H1 (cell line): ENCODE results near the gene ITIH4. TPM values are rescaled to one million over a fixed set of nuclear protein-coding genes. Genes with fewer than 3 reads are reported as not detected.

Source experiments
- CTCF ChIA-PET: fragments of 300-600 bp; sonication (Branson Sonifier 250); formaldehyde crosslinking; loops from one replicate; lab custom pipeline; 2021; ENCODE audit not compliant: partially characterized antibody; lab: Charles Lee
- POLR2A ChIA-PET: fragments of 300-600 bp; sonication (Branson Sonifier 250); formaldehyde crosslinking; loops from one replicate; lab custom pipeline; 2021; ENCODE audit warnings: inconsistent platforms; ENCODE audit not compliant: partially characterized antibody; lab: Charles Lee
- DNase-seq, 2 experiments: peaks; one replicate each; pipeline versions ENCODE4 v3.0.0 to v3.0.0-alpha.2; 2010 to 2022; ENCODE audit warnings: low spot score in 2 of 2, low read depth in 1 of 2, mixed read lengths in 1 of 2
- FAIRE-seq: peaks from 2 replicates; lab custom pipeline; 2011; peaks lifted over from hg19 to GRCh38; lab: Jason Lieb, UNC
- H2AFZ ChIP-seq: 2 replicates; pipeline ENCODE4 v1.8.1; 2012; ENCODE audit warnings: low read length, inconsistent platforms
- H2AK5ac ChIP-seq: 2 replicates; pipeline ENCODE4 v1.6.1; 2013; ENCODE audit warnings: low read depth, low read length
- H2BK120ac ChIP-seq: replicated peaks from 2 replicates; pipeline ENCODE3; 2013; ENCODE audit warnings: low read depth, low read length, inconsistent platforms
- H2BK12ac ChIP-seq: 2 replicates; pipeline ENCODE4 v1.6.1; 2013; ENCODE audit warnings: low read depth, low read length
- H2BK15ac ChIP-seq: 2 replicates; pipeline ENCODE4 v1.6.1; 2013; ENCODE audit warnings: low read length
- H2BK20ac ChIP-seq: 2 replicates; pipeline ENCODE4 v1.6.1; 2013; ENCODE audit warnings: low read length
- H2BK5ac ChIP-seq: 2 replicates; pipeline ENCODE4 v1.6.1; 2013; ENCODE audit warnings: low read depth, low read length
- H3K14ac ChIP-seq: 2 replicates; pipeline ENCODE4 v1.6.1; 2013; ENCODE audit warnings: inconsistent platforms; ENCODE audit not compliant: insufficient read length
- H3K18ac ChIP-seq: 2 replicates; pipeline ENCODE4 v1.6.1; 2013; ENCODE audit warnings: low read length; ENCODE audit errors: extremely low read depth
- H3K23ac ChIP-seq: 2 replicates; pipeline ENCODE4 v1.6.1; 2013; ENCODE audit warnings: inconsistent platforms; ENCODE audit not compliant: insufficient read length
- H3K23me2 ChIP-seq: 2 replicates; pipeline ENCODE4 v1.6.1; 2013; ENCODE audit warnings: low read depth, low read length
- H3K27ac ChIP-seq: 2 replicates; pipeline ENCODE4 v1.6.1; 2011; ENCODE audit warnings: low read depth, low read length, inconsistent platforms
- H3K27me3 ChIP-seq, 4 experiments: replicated peaks in 1 of 4; 1 replicate in 1 of 4; 2 replicates in 3 of 4; pipeline versions ENCODE4 v1.6.1 to v1.8.1; 2011 to 2013; ENCODE audit warnings: low read length in 3 of 4, mild to moderate bottlenecking in 3 of 4, inconsistent platforms in 2 of 4, mixed read lengths in 2 of 4, moderate library complexity in 1 of 4; ENCODE audit not compliant: control insufficient read depth in 3 of 4, insufficient read depth in 3 of 4; ENCODE audit errors: extremely low read depth in 1 of 4
- H3K36me3 ChIP-seq, 4 experiments: 2 replicates each; pipeline versions ENCODE4 v1.6.1 to v1.8.1; 2011 to 2013; ENCODE audit warnings: mild to moderate bottlenecking in 4 of 4, low read length in 3 of 4, moderate library complexity in 2 of 4, control low read depth in 1 of 4, inconsistent platforms in 1 of 4; ENCODE audit not compliant: insufficient read depth in 4 of 4, control insufficient read depth in 2 of 4
- H3K4ac ChIP-seq: replicated peaks from 2 replicates; pipeline ENCODE3; 2013; ENCODE audit warnings: low read length, low read depth, mixed read lengths, inconsistent platforms; ENCODE audit not compliant: insufficient read length
- H3K4me1 ChIP-seq, 4 experiments: replicated peaks in 1 of 4; 1 replicate in 1 of 4; 2 replicates in 3 of 4; pipeline versions ENCODE4 v1.6.1 to v1.8.1; 2011 to 2013; ENCODE audit warnings: low read length in 3 of 4, inconsistent platforms in 2 of 4, mixed read lengths in 1 of 4; ENCODE audit not compliant: insufficient read depth in 4 of 4, control insufficient read depth in 3 of 4
- H3K4me2 ChIP-seq, 2 experiments: 2 replicates each; pipeline versions ENCODE4 v1.6.1 to v1.8.1; 2011 to 2013; ENCODE audit warnings: low read depth in 2 of 2, low read length in 2 of 2, control low read depth in 1 of 2, inconsistent platforms in 1 of 2, mild to moderate bottlenecking in 1 of 2; ENCODE audit not compliant: insufficient read depth in 1 of 2
- H3K4me3 ChIP-seq, 4 experiments: fragments of 200-600, 300-600 bp in 1 of 4; sonication (generic), shearing (Covaris generic), sonication (Bioruptor Twin) in 1 of 4; 2 replicates each; pipeline versions ENCODE4 v1.5.1 to v1.8.1; 2011 to 2016; ENCODE audit warnings: low read length in 4 of 4, low read depth in 3 of 4, control low read depth in 2 of 4, inconsistent platforms in 2 of 4, mild to moderate bottlenecking in 2 of 4, mixed read lengths in 1 of 4, moderate library complexity in 1 of 4; ENCODE audit not compliant: insufficient read depth in 2 of 4; ENCODE audit errors: extremely low read depth in 1 of 4
- H3K56ac ChIP-seq: replicated peaks from 2 replicates; pipeline ENCODE3; 2013; ENCODE audit warnings: low read depth, mild to moderate bottlenecking, mixed read lengths, low read length, inconsistent platforms; ENCODE audit not compliant: insufficient read length
- H3K79me1 ChIP-seq: 2 replicates; pipeline ENCODE4 v1.6.1; 2013; ENCODE audit warnings: low read depth, low read length, control low read depth
- H3K79me2 ChIP-seq, 2 experiments: 2 replicates each; pipeline versions ENCODE4 v1.6.1 to v1.8.1; 2012 to 2013; ENCODE audit warnings: low read length in 2 of 2, mild to moderate bottlenecking in 2 of 2, inconsistent platforms in 1 of 2; ENCODE audit not compliant: insufficient read depth in 2 of 2, control insufficient read depth in 1 of 2
- H3K9ac ChIP-seq, 4 experiments: replicated peaks in 1 of 4; 1 replicate in 1 of 4; 2 replicates in 3 of 4; pipeline versions ENCODE4 v1.6.1 to v1.8.1; 2011 to 2013; ENCODE audit warnings: low read depth in 3 of 4, low read length in 3 of 4, control low read depth in 2 of 4, mild to moderate bottlenecking in 2 of 4, moderate library complexity in 2 of 4, inconsistent platforms in 1 of 4; ENCODE audit errors: extremely low read depth in 1 of 4
- H3K9me3 ChIP-seq, 2 experiments: 2 replicates each; pipeline versions ENCODE4 v1.6.1 to v1.8.1; 2012 to 2013; ENCODE audit warnings: mild to moderate bottlenecking in 2 of 2, moderate library complexity in 2 of 2, control low read depth in 1 of 2, inconsistent platforms in 1 of 2, low read depth in 1 of 2, low read length in 1 of 2, mixed read lengths in 1 of 2; ENCODE audit not compliant: insufficient read depth in 2 of 2
- H4K20me1 ChIP-seq, 2 experiments: replicated peaks in 1 of 2; 2 replicates each; pipeline versions ENCODE3 to v1.8.1; 2011 to 2013; ENCODE audit warnings: inconsistent platforms in 2 of 2, low read length in 2 of 2, mild to moderate bottlenecking in 1 of 2; ENCODE audit not compliant: insufficient read depth in 2 of 2, control insufficient read depth in 1 of 2
- H4K5ac ChIP-seq: 2 replicates; pipeline ENCODE4 v1.6.1; 2013; ENCODE audit warnings: low read length, low read depth, mixed read lengths, inconsistent platforms; ENCODE audit not compliant: insufficient read length
- H4K8ac ChIP-seq: 2 replicates; pipeline ENCODE4 v1.8.0; 2013; ENCODE audit warnings: mild to moderate bottlenecking, moderate library complexity, low read length, inconsistent platforms; ENCODE audit not compliant: insufficient read depth; ENCODE audit errors: extremely low read depth
- H4K91ac ChIP-seq: replicated peaks from 2 replicates; pipeline ENCODE3; 2013; ENCODE audit warnings: low read length, mixed read lengths, inconsistent platforms; ENCODE audit not compliant: insufficient read length
- ASH2L ChIP-seq: fragments of 200-600, 300-600 bp; sonication (generic); IDR thresholded peaks from one replicate; pipeline ENCODE4 v1.7.1; 2017; ENCODE audit warnings: low read length
- CHD1 ChIP-seq: IDR thresholded peaks from 2 replicates; pipeline ENCODE4 v1.6.1; 2012; ENCODE audit warnings: low read depth, low read length, improper control_type of control experiment
- EZH2 ChIP-seq: fragments of 200-600 bp; sonication (generic); IDR thresholded peaks from 2 replicates; pipeline ENCODE4 v1.7.1; 2012; ENCODE audit warnings: low read depth, mild to moderate bottlenecking, moderate library complexity, low read length, inconsistent platforms; ENCODE audit not compliant: severe bottlenecking
- NRF1 ChIP-seq: IDR thresholded peaks from 2 replicates; pipeline ENCODE4 v1.6.1; 2011; ENCODE audit warnings: mild to moderate bottlenecking, low read depth, low read length, improper control_type of control experiment
- RBBP5 ChIP-seq: IDR thresholded peaks from 2 replicates; pipeline ENCODE4 v1.7.1; 2012; ENCODE audit warnings: low read depth, mild to moderate bottlenecking, inconsistent platforms, low read length, moderate library complexity, borderline replicate concordance
- WGBS, 2 experiments: shearing (Covaris generic) in 1 of 2; methylation state at CpG; one replicate each; pipeline versions ENCODE4 v1.1.6 to v1.1.7; 2013 to 2015; ENCODE audit warnings: low lambda C conversion rate in 2 of 2, mixed read lengths in 2 of 2, inconsistent platforms in 1 of 2, low coverage in 1 of 2, missing lambda C conversion rate in 1 of 2; ENCODE audit not compliant: insufficient replicate concordance in 2 of 2, insufficient coverage in 1 of 2, insufficient read length in 1 of 2; ENCODE audit errors: extremely low coverage in 1 of 2, missing lambda C conversion rate in 1 of 2; 5-methylcytosine and 5-hydroxymethylcytosine counted together
- polyA plus RNA-seq, 7 experiments: library from polyadenylated mRNA; depleted of rRNA in 3 of 7; stranded (reverse) in 5 of 7; unstranded in 2 of 7; fragments of >200 nt in 5 of 7; fragments of 200-250 nt in 2 of 7; gene quantifications; 1 replicate in 5 of 7; 2 replicates in 1 of 7; 4 replicates in 1 of 7; pipeline versions ENCODE4 v1.2.1 to v1.2.3, GENCODE V29; 2011 to 2013; ENCODE audit warnings: missing spikeins in 2 of 7, mixed read lengths in 2 of 7
- total RNA-seq: library from RNA; stranded (reverse); fragmentation: NEBNext Ultra II Directional; extraction: Animal tissue kit (Norgen Biotek cat#: 25700); gene quantifications from 2 replicates; pipeline ENCODE4 v1.2.1, GENCODE V29; 2021

ITIH4 gene
- total and polyA plus RNA-seq, 2 of the 8 experiments (the other 6 are each of a cell fraction or from before 2014, with no cell fraction given), result 3.4 to 3.7 TPM

- 95% methylated on average over 11 of the region's 11 CpGs; no CpG with 5 or more reads in 1 of the 2 experiments for WGBS, 2 experiments
- H3K23ac ChIP-seq, result no peak overlapping the region
- H3K27me3 ChIP-seq, result no peaks in the 10 kb centered on the region; a peak in 1 of 7 replicates
- H4K5ac ChIP-seq, result no peak overlapping the region
- H3K56ac ChIP-seq, result no peak overlapping the region
- H4K91ac ChIP-seq, result no peak overlapping the region
- POLR2A ChIA-PET, result interaction anchor here (1.4 to 1.8 kb wide), 2 partner anchors 8 to 9 kb away, joined by 4 to 10 read pairs; partner anchors contain the start of gene NEK4
- H2AFZ ChIP-seq, result no peak overlapping the region
- no peak overlapping the region for H2BK120ac ChIP-seq
- H3K9ac ChIP-seq, result no peak overlapping the region
- H3K27ac ChIP-seq, result no peak overlapping the region
- peaks cover 0 to 8% (median 0%) of the 10 kb centered on the region in 4 experiments; a peak in 1 of 7 replicates for H3K4me1 ChIP-seq
- H4K20me1 ChIP-seq, result no peaks in the 10 kb centered on the region
- CTCF ChIA-PET, result interaction anchor here (0.8 to 4.3 kb wide), 4 partner anchors 9 to 41 kb away, joined by 4 to 21 read pairs (median 8); no protein-coding TSS in a partner anchor
- no peaks in the 10 kb centered on the region for H3K79me1 ChIP-seq
- H2BK20ac ChIP-seq, result no peak overlapping the region
- no peak overlapping the region for H4K8ac ChIP-seq
- no peak for DNase-seq
- H3K79me2 ChIP-seq, result no peaks in the 10 kb centered on the region
- no peaks in the 10 kb centered on the region; a peak in 1 of 8 replicates for H3K36me3 ChIP-seq
- no peak overlapping the region for H2BK12ac ChIP-seq
- H3K18ac ChIP-seq, result no peak overlapping the region
- H3K4me3 ChIP-seq, result no peak overlapping the region
- no peaks in the 10 kb centered on the region for H3K23me2 ChIP-seq
- no peak overlapping the region for H3K4me2 ChIP-seq
- H3K14ac ChIP-seq, result no peak overlapping the region
- TF ChIP-seq CHD1 (no peak), ASH2L (no peak), NRF1 (no peak), RBBP5 (no peak), EZH2 (no peak)
- TF ChIP-seq, all 59 proteins: peak for 0
- H2BK5ac ChIP-seq, result no peak overlapping the region
- H3K4ac ChIP-seq, result no peak overlapping the region
- H2AK5ac ChIP-seq, result no peak overlapping the region
- no peaks in the 10 kb centered on the region for H3K9me3 ChIP-seq
- no peak overlapping the region for H2BK15ac ChIP-seq
- no peak for FAIRE-seq
Measured at GRCh38 chr3:52779011-52779836, 51.2 kb downstream of the ITIH4 start.
